Measurements from ENCODE around the gene AMDHD2. TPM values are rescaled to one million over a fixed set of nuclear protein-coding genes. Genes with fewer than 3 reads are reported as not detected.
A peak's percentile ranks its signal among the peaks of the same experiment; 100 is the strongest.

Gene AMDHD2
- total RNA-seq, 3 donors from 2014 or later: 27.9 to 57.0 (median 28.2) TPM

DNA sequence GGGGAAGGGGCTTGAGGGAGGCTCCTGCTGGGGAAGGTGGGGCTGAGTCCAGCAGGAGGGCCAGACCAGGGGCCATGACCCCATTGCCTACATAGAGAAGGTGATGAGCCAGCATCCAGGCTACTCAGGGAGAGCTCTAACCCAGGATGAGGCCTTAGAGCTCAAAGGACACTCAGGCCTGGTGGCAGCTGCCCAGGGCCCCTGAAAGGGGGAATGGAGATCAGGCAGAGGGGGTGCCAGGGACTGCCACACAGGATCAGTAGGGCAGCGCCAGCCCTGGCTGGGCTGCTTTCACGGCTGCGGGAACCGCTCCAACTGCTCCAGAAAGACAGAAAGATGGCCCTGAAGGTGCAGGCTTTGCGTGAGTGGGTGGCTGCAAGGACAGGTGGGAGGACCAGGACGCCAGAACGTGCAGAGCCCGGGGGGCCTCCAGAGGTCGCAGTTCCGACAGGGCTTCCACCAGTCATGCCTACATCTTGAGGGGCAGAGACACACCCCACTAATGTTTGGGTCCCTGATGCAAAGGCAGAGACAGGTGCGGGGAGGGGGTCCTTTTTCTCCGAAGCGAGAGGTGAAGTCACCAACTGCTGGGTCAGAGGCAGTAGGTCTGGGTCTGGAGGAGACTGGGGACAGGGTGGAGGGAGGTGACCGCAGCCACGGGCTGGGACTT is 7.3 kb upstream of the AMDHD2 start:
- intact Hi-C loops (cut with DNase I; ENCODE audit: low total_unique reads): no loop called here
- H3K27me3 ChIP-seq: no peaks in the 10 kb centered on the region
- H3K27ac ChIP-seq: peak overlapping the region; percentile 98 to 99
- no peak for TF ChIP-seq POLR2AphosphoS5 (IDR thresholded peaks at IDR 0.05)
- no peak for TF ChIP-seq CTCF (IDR thresholded peaks at IDR 0.05)
- TF ChIP-seq POLR2A (IDR thresholded peaks at IDR 0.05): no peak
- no peaks in the 10 kb centered on the region for H3K9me3 ChIP-seq
- H3K4me1 ChIP-seq: peaks cover 6 to 31% of the 10 kb centered on the region in 2 donors
- peak overlapping the region; percentile 90 to 96 (median 93) for H3K4me3 ChIP-seq
- DNase-seq (ENCODE audit: low spot score in 2 of 2): no peak
- no peaks in the 10 kb centered on the region for H3K36me3 ChIP-seq

GRCh38 chr16:2513405-2514332 is 6.5 kb upstream of the AMDHD2 start, which contains the start of gene ATP6V0C:
ATP6V0C (plus strand) TSS chr16:2513952; CDS start chr16:2514104, 152 bp downstream.
- peaks cover 12 to 37% of the 10 kb centered on the region in 2 donors for H3K4me1 ChIP-seq
- intact Hi-C loops (cut with DNase I; ENCODE audit: low total_unique reads): no loop called here
- peak; percentile 89 to 94 for DNase-seq (ENCODE audit: low spot score in 2 of 2)

GRCh38 chr16:2514333-2515179 is 5.6 kb upstream of the AMDHD2 start:
- no peaks in the 10 kb centered on the region for H3K36me3 ChIP-seq

More at GRCh38 chr16:2513405-2514332, 6.5 kb upstream of the AMDHD2 start, which contains the start of gene ATP6V0C:
- Histone ChIP-seq H3K36me3 (no peaks in the 10 kb centered on the region), H3K27ac (peak within 1 kb of the TSS; percentile 98 to 99), H3K27me3 (no peaks in the 10 kb centered on the region), H3K9me3 (no peaks in the 10 kb centered on the region), H3K4me3 (peak within 1 kb of the TSS; percentile 90 to 96 (median 93))
- TF ChIP-seq POLR2A (IDR thresholded peaks at IDR 0.05) (peak; percentile 92), CTCF (IDR thresholded peaks at IDR 0.05) (no peak), POLR2AphosphoS5 (IDR thresholded peaks at IDR 0.05) (peak; percentile 90 to 96 (median 95))

GRCh38 chr16:2515180-2515851 is 4.9 kb upstream of the AMDHD2 start:
- peaks cover 24 to 49% of the 10 kb centered on the region in 2 donors for H3K4me1 ChIP-seq

More at GRCh38 chr16:2514333-2515179, 5.6 kb upstream of the AMDHD2 start:
- DNase-seq (ENCODE audit: low spot score in 2 of 2): peak in 1 of 2 donors; percentile 64
- Histone ChIP-seq H3K4me3 (peak overlapping the region; percentile 90 to 96 (median 93)), H3K27ac (peak overlapping the region; percentile 98 to 99), H3K27me3 (no peaks in the 10 kb centered on the region), H3K9me3 (no peaks in the 10 kb centered on the region), H3K4me1 (peaks cover 21 to 46% of the 10 kb centered on the region in 2 donors)
- TF ChIP-seq POLR2AphosphoS5 (IDR thresholded peaks at IDR 0.05) (peak in 1 of 3 donors; percentile 11), POLR2A (IDR thresholded peaks at IDR 0.05) (no peak)
- intact Hi-C loops (cut with DNase I; ENCODE audit: low total_unique reads): no loop called here

More at GRCh38 chr16:2515180-2515851, 4.9 kb upstream of the AMDHD2 start:
- Histone ChIP-seq H3K36me3 (no peaks in the 10 kb centered on the region), H3K4me3 (peak overlapping the region; percentile 90 to 96 (median 93)), H3K27me3 (no peaks in the 10 kb centered on the region), H3K27ac (peak overlapping the region; percentile 98 to 99), H3K9me3 (no peaks in the 10 kb centered on the region)
- no peak for DNase-seq (ENCODE audit: low spot score in 2 of 2)
- intact Hi-C loops (cut with DNase I; ENCODE audit: low total_unique reads): no loop called here
- TF ChIP-seq POLR2AphosphoS5 (IDR thresholded peaks at IDR 0.05) (no peak), CTCF (IDR thresholded peaks at IDR 0.05) (no peak), POLR2A (IDR thresholded peaks at IDR 0.05) (no peak)

All from breast epithelium (tissue), 4 donors.